Measurements from ENCODE around the gene AKAP9.
"Not testable (repeated sequence)": the region's sequence is repeated elsewhere in the genome, so short reads cannot be mapped to it uniquely, and the experiment has no call there.

Gene AKAP9

GRCh38 chr7:92072121-92072520, 131.5 kb downstream of the AKAP9 start:
- no peak for DNase-seq

GRCh38 chr7:92072708-92073107, 132.0 kb downstream of the AKAP9 start:
- no peak for DNase-seq

- no peak for DNase-seq
Measured at GRCh38 chr7:92075455-92076158, 134.9 kb downstream of the AKAP9 start.

- no peak for DNase-seq
Measured at GRCh38 chr7:92076509-92076908, 135.8 kb downstream of the AKAP9 start.

- not testable (repeated sequence) for DNase-seq
Measured at GRCh38 chr7:92083922-92084321, 143.3 kb downstream of the AKAP9 start.

- no peak for DNase-seq
Measured at GRCh38 chr7:92088266-92088665, 147.6 kb downstream of the AKAP9 start.

- DNase-seq: no peak
Measured at GRCh38 chr7:92092210-92092609, 151.5 kb downstream of the AKAP9 start.

GRCh38 chr7:92095380-92095779, 154.7 kb downstream of the AKAP9 start:
- DNase-seq: no peak

- no peak for DNase-seq
Measured at GRCh38 chr7:92100534-92100933, 159.9 kb downstream of the AKAP9 start.

- DNase-seq: not testable (repeated sequence)
Measured at GRCh38 chr7:92102862-92103261, 162.2 kb downstream of the AKAP9 start.

GRCh38 chr7:92108821-92109220, 168.2 kb downstream of the AKAP9 start:
- no peak for DNase-seq

GRCh38 chr7:92110857-92111256, 170.2 kb downstream of the AKAP9 start:
- DNase-seq: no peak

- no peak for DNase-seq
Measured at GRCh38 chr7:92115821-92116220, 175.2 kb downstream of the AKAP9 start.

GRCh38 chr7:92116949-92117348, 176.3 kb downstream of the AKAP9 start:
- no peak for DNase-seq

- no peak for DNase-seq
Measured at GRCh38 chr7:92119213-92119759, 178.6 kb downstream of the AKAP9 start.

GRCh38 chr7:92121681-92122080, 181.0 kb downstream of the AKAP9 start:
- DNase-seq: no peak

- DNase-seq: no peak
Measured at GRCh38 chr7:92131093-92131492, 190.4 kb downstream of the AKAP9 start.

- no peak for DNase-seq
Measured at GRCh38 chr7:92131764-92132330, 191.2 kb downstream of the AKAP9 start.

GRCh38 chr7:92133133-92133736, 192.6 kb downstream of the AKAP9 start:
- DNase-seq: no peak

- DNase-seq: peak; percentile 40
Measured at GRCh38 chr7:92133737-92134270, 193.1 kb downstream of the AKAP9 start.

- DNase-seq: peak; percentile 76
Measured at GRCh38 chr7:92134271-92135051, 193.8 kb downstream of the AKAP9 start, which contains the start of gene CYP51A1. Gene CYP51A1, minus strand, starts transcription at chr7:92134477. Its CDS starts 113 bp downstream, at chr7:92134364.

GRCh38 chr7:92135052-92135889, 194.6 kb downstream of the AKAP9 start:
- DNase-seq: no peak

Measured in amniotic stem cell (primary cell).